IPS DF 6.9 (cell line): Measurements from ENCODE around the gene CAPZB.

Source experiments
- DNase-seq: peaks from one replicate; pipeline ENCODE4 v3.0.0-alpha.2; 2013; ENCODE audit warnings: low read depth, low spot score
- H3K27ac ChIP-seq: one replicate; pipeline ENCODE4 v1.5.1; 2013; ENCODE audit warnings: low read length, control low read depth
- H3K27me3 ChIP-seq: 2 replicates; pipeline ENCODE4 v1.6.1; 2013; ENCODE audit warnings: mild to moderate bottlenecking, low read length; ENCODE audit not compliant: control insufficient read depth, insufficient read depth
- H3K36me3 ChIP-seq: 2 replicates; pipeline ENCODE4 v1.6.1; 2013; ENCODE audit warnings: low read length; ENCODE audit not compliant: control insufficient read depth, insufficient read depth
- H3K4me1 ChIP-seq: 2 replicates; pipeline ENCODE4 v1.6.1; 2013; ENCODE audit warnings: low read length; ENCODE audit not compliant: control insufficient read depth, insufficient read depth
- H3K4me3 ChIP-seq: 2 replicates; pipeline ENCODE4 v1.5.1; 2013; ENCODE audit warnings: mild to moderate bottlenecking, low read length
- H3K9me3 ChIP-seq: 2 replicates; pipeline ENCODE4 v1.6.1; 2013; ENCODE audit warnings: low read length, inconsistent platforms; ENCODE audit not compliant: control insufficient read depth, insufficient read depth
- WGBS: extraction: QIAGEN DNeasy Blood & Tissue Kit; methylation state at CpG from one replicate; pipeline ENCODE4 v1.1.7; 2013; ENCODE audit warnings: mixed read lengths, missing lambda C conversion rate; ENCODE audit not compliant: insufficient read length, insufficient coverage; 5-methylcytosine and 5-hydroxymethylcytosine counted together

The CAPZB gene

GRCh38 chr1:19358710-19359109 lies 126.6 kb downstream of the CAPZB start:
- Histone ChIP-seq H3K4me1 (peaks cover 3% of the 10 kb centered on the region), H3K27me3 (no peaks in the 10 kb centered on the region), H3K36me3 (peaks cover 6% of the 10 kb centered on the region), H3K4me3 (no peak overlapping the region), H3K27ac (no peak overlapping the region), H3K9me3 (no peaks in the 10 kb centered on the region)
- no peak for DNase-seq
- WGBS: no CpG with 5 or more reads among the region's 8 CpGs

GRCh38 chr1:19357299-19357986 lies 127.9 kb downstream of the CAPZB start:
- no peak for DNase-seq
- Histone ChIP-seq H3K36me3 (peaks cover 10% of the 10 kb centered on the region), H3K27ac (no peak overlapping the region), H3K9me3 (no peaks in the 10 kb centered on the region), H3K4me1 (peaks cover 9% of the 10 kb centered on the region), H3K27me3 (no peaks in the 10 kb centered on the region), H3K4me3 (no peak overlapping the region)
- no CpG with 5 or more reads among the region's 13 CpGs for WGBS

GRCh38 chr1:19356266-19356665 lies 129.1 kb downstream of the CAPZB start:
- H3K4me3 ChIP-seq: no peak overlapping the region
- DNase-seq: no peak
- no CpG with 5 or more reads among the region's 5 CpGs for WGBS
- no peak overlapping the region for H3K27ac ChIP-seq
- peaks cover 11% of the 10 kb centered on the region for H3K4me1 ChIP-seq
- no peaks in the 10 kb centered on the region for H3K9me3 ChIP-seq
- H3K36me3 ChIP-seq: peaks cover 11% of the 10 kb centered on the region
- H3K27me3 ChIP-seq: no peaks in the 10 kb centered on the region

- no peaks in the 10 kb centered on the region for H3K27me3 ChIP-seq
- no CpG with 5 or more reads among the region's 6 CpGs for WGBS
- no peak for DNase-seq
- H3K4me3 ChIP-seq: no peak overlapping the region
- H3K4me1 ChIP-seq: peaks cover 11% of the 10 kb centered on the region
- H3K27ac ChIP-seq: no peak overlapping the region
- H3K36me3 ChIP-seq: peaks cover 11% of the 10 kb centered on the region
- H3K9me3 ChIP-seq: no peaks in the 10 kb centered on the region
Measured at GRCh38 chr1:19354531-19354981, 130.8 kb downstream of the CAPZB start.

GRCh38 chr1:19353596-19353995 lies 131.7 kb downstream of the CAPZB start:
- WGBS: no CpG with 5 or more reads among the region's 8 CpGs
- Histone ChIP-seq H3K27ac (no peak overlapping the region), H3K4me1 (peaks cover 11% of the 10 kb centered on the region), H3K9me3 (no peaks in the 10 kb centered on the region), H3K27me3 (no peaks in the 10 kb centered on the region), H3K36me3 (peaks cover 11% of the 10 kb centered on the region), H3K4me3 (no peak overlapping the region)
- peak; percentile 57 for DNase-seq

GRCh38 chr1:19352839-19353238 lies 132.5 kb downstream of the CAPZB start:
- no peaks in the 10 kb centered on the region for H3K9me3 ChIP-seq
- no peaks in the 10 kb centered on the region for H3K27me3 ChIP-seq
- no peak overlapping the region for H3K4me3 ChIP-seq
- H3K27ac ChIP-seq: no peak overlapping the region
- no peak for DNase-seq
- H3K4me1 ChIP-seq: peaks cover 11% of the 10 kb centered on the region
- no CpG with 5 or more reads among the region's 14 CpGs for WGBS
- peaks cover 11% of the 10 kb centered on the region for H3K36me3 ChIP-seq

GRCh38 chr1:19351873-19352272 lies 133.5 kb downstream of the CAPZB start:
- Histone ChIP-seq H3K27me3 (no peaks in the 10 kb centered on the region), H3K4me1 (peaks cover 11% of the 10 kb centered on the region), H3K4me3 (no peak overlapping the region), H3K9me3 (no peaks in the 10 kb centered on the region), H3K36me3 (peaks cover 11% of the 10 kb centered on the region), H3K27ac (no peak overlapping the region)
- DNase-seq: no peak
- no CpG with 5 or more reads among the region's 10 CpGs for WGBS

- Histone ChIP-seq H3K9me3 (no peaks in the 10 kb centered on the region), H3K4me3 (no peak overlapping the region), H3K27ac (no peak overlapping the region), H3K4me1 (peaks cover 11% of the 10 kb centered on the region), H3K27me3 (no peaks in the 10 kb centered on the region), H3K36me3 (peaks cover 5% of the 10 kb centered on the region)
- no peak for DNase-seq
- no CpG with 5 or more reads among the region's 5 CpGs for WGBS
Measured at GRCh38 chr1:19350566-19350965, 134.8 kb downstream of the CAPZB start.

GRCh38 chr1:19349999-19350398 lies 135.3 kb downstream of the CAPZB start:
- no CpG with 5 or more reads among the region's 17 CpGs for WGBS
- peaks cover 5% of the 10 kb centered on the region for H3K36me3 ChIP-seq
- peaks cover 11% of the 10 kb centered on the region for H3K4me1 ChIP-seq
- H3K27me3 ChIP-seq: no peaks in the 10 kb centered on the region
- DNase-seq: no peak
- H3K27ac ChIP-seq: no peak overlapping the region
- no peaks in the 10 kb centered on the region for H3K9me3 ChIP-seq
- H3K4me3 ChIP-seq: no peak overlapping the region

- Histone ChIP-seq H3K4me3 (no peak overlapping the region), H3K27ac (no peak overlapping the region), H3K36me3 (peaks cover 6% of the 10 kb centered on the region), H3K9me3 (no peaks in the 10 kb centered on the region), H3K4me1 (peaks cover 8% of the 10 kb centered on the region; the same call in 1 of the 2 replicates), H3K27me3 (no peaks in the 10 kb centered on the region)
- no CpG with 5 or more reads among the region's 15 CpGs for WGBS
- no peak for DNase-seq
Measured at GRCh38 chr1:19348441-19349198, 136.7 kb downstream of the CAPZB start.
